Measurements from ENCODE around the gene MRPS18A.

MRPS18A gene

DNA sequence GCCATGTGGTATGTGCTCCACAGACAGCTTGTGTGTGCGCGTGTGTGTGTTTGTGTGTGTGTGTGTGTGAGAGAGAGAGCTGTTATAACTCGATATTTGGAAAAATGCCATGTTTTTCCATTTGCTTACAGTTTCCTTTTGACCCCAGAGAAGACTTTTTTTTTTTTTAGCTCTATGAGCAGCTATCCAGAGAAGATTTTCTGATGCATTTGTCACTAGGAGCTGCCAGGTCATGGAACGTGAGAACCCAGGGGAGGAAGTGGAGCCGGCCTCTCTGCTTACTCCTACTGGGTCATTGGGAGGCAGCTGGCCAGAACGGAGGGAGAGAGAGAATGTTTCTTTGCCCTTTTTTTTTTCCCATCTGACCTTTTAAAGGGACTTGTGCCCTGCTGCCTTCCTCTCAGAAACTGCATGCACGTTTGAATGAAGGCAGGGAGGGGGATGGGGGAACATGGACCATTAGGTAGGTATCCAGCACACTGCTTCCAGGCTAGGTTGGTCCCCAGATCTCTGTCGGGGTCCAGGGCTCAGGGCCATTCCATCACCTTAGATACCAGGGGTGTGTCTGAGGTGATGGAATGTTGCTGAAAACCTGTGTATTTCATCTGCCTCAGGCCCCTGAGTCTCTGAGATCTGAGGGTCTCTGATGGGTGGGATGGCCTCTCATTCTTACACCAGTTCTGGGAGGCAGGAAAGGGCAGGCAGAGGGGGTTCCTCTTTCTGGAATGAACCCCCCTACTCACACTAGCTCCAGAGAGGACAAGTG, 11.2 kb upstream of the MRPS18A start:
- no peak for DNase-seq (ENCODE audit: low spot score)

DNA sequence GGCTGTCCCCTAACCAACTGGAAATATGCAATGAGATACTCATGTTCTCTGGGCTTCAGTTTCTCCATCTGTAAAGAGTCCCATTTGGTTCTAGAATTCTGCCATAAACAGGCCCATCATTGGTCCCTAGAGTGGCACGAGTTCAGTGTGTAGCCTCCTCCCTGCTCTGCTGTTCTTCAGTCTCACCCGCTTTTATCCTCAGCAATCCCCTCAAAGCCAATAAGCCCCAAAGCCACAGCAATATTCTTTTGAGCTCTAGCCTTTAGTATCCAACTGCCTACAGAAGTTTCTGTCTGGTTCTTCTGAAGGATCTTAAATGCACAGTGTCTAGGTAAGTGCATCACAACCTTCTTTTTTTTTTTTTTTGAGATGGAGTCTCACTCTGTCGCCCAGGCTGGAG, 9.8 kb upstream of the MRPS18A start:
- DNase-seq (ENCODE audit: low spot score), result no peak

DNA sequence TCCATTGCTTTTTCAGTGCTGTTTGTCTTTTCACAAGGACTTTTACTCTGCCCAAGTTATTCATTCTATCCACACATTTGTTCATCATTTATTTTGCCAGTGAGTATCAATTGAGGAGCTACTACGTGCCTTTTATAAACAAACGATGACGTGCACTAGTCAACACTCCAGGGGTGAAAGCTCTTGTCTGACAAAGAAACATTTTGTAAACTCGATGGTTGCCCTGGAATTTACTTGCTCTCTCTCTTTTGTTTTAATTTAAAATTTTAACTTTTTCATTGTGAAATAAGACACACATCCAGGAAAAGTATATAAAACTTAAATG, 8.3 kb upstream of the MRPS18A start:
- DNase-seq (ENCODE audit: low spot score), result no peak

DNA sequence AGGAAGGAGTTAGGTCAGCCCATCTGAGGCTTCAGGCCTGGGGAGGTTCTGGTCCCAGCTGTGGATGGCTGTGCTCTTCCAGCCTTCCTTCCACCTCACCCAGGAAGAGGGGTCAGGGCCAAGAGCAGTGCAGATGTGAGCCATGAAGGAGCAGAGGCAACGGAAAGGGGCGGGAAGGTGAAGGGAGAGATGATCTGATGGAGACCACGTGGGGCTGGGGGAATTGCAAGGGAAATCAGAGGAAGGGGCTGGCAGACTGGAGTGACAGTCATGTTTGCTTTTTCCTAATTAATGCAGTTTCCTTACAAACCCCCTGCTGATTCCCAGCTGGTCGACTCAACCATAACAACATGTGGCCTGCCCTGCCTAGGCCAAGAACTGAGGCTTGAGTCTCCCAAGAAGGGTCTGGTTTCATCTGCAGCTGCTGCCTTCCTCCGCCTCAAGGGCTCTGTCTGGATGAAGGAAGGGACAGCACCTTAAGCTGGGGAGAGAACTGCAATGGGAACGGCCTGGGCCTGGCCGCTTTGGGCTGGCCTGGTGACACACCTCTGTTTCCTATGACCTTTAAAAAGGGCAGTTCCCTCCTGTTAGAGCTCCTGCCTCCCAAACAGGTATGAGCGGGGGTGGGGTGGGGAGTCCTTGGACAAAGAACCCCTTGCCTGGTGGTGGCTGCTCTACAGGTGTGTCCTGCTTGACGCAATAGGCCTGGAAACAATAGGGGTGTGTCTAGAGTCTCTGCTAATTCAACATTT, 7.8 kb upstream of the MRPS18A start:
- DNase-seq (ENCODE audit: low spot score), result no peak

DNA sequence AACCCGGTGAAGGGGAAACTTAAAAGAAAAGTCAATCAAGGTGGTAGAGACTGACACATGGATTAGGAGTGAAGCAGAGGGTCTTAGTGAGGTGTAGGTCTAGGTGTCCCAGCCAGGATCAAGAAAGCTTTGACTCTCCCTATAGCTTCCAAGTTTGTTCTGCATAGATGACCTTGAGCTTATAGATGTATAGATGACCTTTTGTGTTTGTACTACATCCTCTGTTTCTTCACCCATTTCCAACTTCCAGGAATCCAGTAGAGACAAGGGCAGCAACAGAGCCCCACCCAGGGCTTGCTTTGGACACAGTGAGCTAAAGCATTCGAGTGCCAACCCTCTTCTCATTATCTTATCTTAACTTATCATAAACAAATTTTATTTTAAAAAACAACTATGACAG, 1.8 kb upstream of the MRPS18A start:
- DNase-seq (ENCODE audit: low spot score), result no peak

DNA sequence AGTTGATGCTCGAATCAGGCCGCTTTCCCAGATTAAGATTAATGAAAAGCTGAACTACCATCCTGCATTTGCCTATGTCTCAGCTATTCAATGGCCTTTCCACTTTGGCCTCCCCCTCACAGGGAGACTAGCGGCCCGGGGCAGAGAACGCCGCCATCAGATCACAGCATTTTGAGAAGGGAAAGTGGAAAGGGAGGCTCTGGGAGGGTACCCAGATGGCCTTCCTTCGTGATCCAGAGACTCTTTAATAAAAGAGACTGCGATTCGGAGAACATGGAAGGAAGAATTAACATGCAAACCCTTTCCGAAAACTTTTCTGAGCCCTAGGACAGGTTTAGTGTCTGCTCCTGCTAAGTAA, 533 bp downstream of the MRPS18A start:
- DNase-seq (ENCODE audit: low spot score), result no peak

DNA sequence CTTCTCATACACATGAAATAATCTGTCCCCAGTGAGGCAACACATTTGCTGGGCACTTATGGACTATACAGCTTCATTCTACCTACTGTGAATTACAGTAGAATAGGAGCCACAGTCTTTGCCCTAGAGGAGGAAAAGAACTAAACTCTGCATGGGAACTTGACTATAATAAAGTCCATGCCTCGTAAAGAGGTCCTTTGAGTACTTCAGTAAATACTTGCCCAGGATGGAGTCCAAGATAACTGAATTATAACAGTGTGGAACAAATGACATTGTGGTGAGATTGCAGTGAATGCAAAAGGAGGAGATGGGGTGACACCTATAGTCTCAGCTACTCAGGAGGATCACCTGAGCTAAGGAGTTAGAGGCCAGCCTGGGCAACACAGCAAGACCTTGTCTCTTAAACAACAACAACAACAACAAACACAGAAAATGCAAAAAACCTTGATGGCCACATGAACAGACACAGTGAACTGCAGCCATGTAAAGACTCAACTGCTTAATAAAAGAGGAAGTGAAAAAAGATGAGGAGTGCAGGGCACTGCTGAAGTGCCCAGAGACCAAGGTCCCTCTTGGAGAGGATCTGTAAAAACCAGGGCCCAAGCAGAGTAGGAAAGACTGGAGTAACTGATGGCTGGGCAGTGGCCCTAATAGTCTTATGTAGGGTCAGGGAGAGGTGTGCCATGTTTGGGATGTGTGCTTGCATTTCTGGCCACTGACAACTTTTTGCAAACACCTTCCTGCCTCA, 3.7 kb downstream of the MRPS18A start:
- DNase-seq (ENCODE audit: low spot score), result no peak

DNA sequence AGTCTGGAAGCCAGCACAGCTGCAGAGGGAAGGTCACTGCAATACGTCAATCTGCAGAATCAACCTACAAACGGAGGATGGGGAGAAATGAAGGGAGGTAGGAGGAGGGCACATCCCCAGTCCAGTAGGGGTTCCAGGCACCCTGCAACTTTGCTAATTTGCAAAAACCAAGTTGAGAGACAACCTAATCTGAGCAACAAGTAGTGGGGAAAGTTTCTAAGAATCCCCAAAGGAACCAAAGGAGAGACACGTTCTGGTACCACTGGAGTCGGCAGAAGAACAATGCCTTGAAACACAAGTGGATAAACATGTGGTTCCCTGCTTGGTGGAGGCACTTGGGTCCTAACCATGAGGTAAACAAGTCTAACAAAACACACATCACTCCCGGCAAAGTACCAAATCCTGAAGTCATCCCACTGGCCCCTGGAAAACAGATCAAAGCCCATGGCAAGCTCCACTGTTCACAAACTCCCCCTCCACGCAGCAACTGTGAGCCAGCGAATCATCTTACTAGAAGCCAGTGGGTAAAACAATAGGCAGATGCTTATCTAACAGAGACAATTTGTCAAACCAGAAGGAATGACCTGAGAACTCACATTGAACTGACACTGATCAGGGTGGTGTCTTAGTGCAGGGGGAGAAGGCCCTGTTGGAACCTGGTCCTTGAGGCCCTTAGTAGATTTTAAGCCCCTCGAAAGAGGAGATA, 4.7 kb downstream of the MRPS18A start:
- no peak for DNase-seq (ENCODE audit: low spot score)

DNA sequence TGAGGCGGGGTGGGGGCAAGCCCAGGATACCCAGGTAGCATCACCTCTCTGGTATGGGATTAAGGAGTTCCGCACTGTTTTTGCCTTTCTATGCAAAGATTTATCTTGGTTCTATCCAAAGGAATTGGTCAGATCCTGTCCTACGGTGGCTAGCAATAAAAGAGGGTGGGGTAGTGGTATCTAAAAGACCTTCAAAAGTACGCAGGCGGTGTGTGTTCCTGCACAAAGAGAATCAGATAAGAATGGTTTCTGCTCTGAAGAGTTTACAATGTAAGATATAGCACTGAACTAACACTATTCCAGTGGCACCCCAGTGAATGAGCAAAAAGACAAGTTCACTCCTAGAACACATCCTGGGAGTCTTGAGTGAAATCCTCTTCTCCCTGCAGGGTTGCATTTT, 6.3 kb downstream of the MRPS18A start:
- no peak for DNase-seq (ENCODE audit: low spot score)

DNA sequence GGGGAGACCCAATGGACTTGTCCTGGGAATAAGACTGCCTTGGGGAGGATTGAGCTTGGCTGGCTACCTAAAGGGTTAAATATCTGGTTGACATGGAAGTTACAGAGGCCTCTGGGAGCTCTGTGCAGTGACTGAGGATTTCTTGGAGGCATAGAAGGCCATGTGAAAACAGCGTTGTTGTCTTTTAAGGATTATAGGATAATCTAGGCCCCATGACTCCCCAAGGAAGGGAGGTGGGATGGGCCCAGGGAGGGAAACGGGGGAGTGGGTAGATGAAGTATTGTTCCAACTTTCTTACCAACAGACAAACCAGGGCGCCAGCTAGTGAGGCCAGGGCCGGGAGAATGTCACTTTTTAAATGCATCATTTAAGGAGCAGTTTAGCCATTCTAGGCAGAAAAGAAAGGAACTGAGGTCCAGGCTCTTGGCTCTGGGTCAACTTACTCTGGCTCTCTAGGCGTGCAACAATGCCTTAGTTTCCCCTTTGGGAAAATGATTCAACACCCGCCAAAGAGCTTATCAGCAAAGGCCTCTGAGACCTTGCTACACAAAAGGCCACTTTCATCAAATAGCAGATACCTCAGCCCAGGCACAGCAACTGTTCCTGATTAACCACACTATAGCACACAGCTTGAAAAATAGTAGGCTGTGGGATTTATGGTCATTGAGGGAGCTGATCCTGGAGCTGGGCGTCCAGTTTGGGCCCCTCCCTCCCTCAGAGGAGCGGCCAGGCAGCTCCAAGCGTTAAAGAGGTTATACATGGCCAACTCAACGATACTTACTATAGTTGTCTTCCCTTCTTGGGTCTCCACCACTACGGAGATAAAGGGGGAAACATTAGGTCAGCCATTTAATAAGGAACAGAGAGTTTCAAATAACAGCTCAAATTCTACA, 7.0 kb downstream of the MRPS18A start:
- DNase-seq (ENCODE audit: low spot score), result no peak

DNA sequence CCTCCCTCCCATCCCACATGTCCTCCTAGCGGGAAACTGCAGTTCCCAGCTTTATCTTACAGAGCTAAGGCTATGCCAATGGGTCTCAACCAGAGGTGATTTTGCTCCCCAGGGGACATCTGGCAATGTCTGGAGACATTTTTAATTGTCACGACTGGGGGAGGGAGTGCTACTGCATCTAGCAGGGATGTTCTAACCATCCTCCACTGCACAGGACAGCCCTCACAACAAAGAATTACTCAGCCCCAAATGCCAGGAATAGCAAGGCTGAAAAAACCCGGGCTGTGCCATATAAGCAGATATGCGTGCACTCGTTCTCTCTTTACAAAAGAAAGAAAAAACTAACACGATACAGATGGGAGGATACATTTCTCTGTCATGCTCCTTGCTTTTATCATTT, 8.5 kb downstream of the MRPS18A start:
- DNase-seq (ENCODE audit: low spot score), result no peak

DNA sequence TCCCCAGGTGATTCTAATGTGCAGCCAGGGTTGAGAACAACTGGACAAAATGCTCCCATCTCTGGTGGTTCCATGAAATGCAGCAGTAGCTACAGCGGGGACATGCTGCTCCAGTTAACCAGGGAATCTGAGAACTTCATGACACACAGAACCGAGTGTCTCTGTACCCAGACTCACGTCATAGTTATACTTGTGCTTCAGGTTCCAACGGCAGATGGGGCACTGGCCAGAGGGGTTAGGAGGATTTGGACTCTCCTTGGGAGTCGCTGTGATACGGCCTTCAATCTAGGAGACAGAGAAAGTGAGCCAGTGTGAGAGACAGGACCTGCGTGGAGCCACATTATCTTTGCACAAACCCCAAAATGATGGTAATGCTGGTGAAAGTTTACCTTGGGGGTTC, 9.2 kb downstream of the MRPS18A start:
- no peak for DNase-seq (ENCODE audit: low spot score)

DNA sequence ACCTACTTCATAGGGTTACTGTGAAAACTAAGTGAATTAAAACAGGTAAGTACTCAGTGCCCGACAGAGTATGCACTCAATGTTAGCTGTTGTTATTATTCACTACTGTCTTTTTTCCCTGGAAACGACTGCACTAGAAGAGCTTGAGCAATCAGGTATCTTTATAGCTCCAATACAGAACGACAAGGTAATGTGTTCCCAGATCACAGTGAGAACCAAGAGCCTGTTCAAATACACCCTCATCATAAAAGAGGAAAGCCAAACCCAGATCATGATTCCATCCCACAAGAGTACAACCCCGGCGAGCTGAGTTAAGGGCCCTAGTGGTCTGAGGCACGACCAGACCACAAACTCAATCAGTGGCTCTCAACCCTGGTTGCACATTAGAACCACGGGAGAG, 9.8 kb downstream of the MRPS18A start:
- no peak for DNase-seq (ENCODE audit: low spot score)

DNA sequence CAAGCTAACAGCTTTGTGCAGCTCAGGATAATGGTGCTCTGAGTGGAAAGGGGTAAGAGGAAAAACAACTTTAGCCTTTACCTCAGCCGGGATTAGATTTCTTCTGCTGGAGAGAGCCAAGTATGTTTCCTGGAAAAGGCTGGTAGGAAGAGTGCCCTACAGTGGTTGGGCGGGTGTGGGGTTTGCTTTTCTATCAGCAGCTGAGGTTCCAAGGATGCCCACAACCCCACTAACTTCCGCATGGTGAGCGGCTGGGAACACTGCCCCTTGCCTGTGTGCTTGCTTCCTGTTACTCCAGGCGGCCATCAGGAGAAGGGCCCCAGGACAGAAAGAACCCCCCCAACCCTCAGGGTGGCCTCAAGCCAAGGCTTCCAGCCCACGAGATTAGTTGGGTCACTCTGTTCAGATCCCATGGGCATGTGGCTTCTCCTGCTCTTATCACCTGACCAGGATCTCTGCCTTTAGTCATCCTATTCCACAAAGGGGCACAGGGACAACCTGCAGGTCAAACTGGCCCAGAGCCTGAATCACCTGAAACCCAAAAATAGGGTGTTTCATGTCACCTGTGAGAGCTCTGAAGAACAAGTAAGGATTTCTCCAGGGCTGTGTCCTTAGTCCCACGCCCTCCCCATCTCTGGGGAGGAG, 10.5 kb downstream of the MRPS18A start:
- no peak for DNase-seq (ENCODE audit: low spot score)

DNA sequence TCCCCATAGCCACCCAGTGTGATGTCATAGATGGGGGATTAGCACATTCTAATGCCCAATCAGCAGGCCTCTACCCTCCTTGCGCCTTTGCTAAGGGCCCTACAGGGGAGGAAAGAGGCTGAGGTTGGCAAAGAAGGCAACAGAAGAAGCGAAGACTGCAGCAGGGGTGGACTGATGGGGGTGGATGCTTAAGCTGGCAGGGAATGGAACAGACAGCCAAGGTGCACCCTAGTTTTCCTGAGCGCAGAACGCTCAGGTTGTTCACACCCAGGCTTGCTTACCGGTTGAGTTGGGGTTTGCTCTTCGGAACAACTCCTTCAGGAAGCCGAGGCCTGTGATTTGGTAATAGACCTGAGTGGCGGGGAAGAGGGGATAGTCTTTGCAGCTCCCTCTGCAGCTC, 12.7 kb downstream of the MRPS18A start:
- DNase-seq (ENCODE audit: low spot score), result no peak

DNA sequence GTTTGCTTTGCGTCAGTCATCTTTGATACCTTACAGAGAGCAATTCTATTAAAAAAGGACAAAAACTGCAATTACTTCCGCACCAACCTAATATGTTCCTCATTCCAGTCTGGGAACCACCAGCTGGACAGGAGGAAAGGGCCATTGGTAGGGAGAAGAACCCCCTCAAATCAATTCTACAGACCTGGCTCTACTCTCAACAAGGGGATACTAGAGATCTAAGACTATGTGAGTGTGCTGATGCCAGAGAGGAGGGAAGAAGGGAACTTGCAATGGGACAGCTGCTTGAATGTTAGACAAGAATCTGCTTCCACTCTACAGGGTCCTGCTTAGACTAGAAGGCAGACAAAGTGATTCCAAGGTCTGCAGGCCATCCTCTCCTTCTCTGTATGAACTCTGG, 13.3 kb downstream of the MRPS18A start:
- DNase-seq (ENCODE audit: low spot score), result no peak

DNA sequence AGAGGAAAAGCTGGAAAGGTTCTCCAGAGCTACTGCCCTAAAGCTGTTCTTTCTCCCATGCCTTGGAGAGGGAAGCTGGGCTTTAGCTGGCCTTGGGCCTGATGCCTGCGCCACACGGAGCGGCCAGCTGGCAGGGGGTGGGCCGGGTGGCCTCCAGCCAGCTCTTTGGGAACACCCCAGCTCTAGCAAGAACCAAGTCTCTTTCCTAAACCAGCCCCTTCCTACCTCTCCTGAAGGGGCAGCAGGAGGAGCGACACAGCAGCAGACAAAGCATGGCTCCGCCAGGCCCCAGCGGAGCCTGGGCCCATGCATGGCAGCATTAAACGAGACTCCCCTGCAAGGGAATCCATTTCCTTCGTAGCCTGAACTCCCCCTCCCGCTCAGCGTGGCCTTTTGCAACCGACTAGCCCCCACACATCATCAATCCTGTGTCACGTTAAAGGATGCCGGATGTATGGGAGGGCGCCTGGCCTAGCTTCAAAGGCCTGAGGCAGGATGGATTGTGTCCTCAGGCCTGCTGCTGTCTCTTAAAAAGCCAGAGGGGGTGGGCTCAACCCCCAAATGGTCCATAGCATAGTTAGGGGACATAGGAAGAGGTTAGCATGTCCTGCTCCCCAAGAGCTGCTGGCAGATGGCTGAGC, 14.0 kb downstream of the MRPS18A start:
- DNase-seq (ENCODE audit: low spot score), result no peak

DNA sequence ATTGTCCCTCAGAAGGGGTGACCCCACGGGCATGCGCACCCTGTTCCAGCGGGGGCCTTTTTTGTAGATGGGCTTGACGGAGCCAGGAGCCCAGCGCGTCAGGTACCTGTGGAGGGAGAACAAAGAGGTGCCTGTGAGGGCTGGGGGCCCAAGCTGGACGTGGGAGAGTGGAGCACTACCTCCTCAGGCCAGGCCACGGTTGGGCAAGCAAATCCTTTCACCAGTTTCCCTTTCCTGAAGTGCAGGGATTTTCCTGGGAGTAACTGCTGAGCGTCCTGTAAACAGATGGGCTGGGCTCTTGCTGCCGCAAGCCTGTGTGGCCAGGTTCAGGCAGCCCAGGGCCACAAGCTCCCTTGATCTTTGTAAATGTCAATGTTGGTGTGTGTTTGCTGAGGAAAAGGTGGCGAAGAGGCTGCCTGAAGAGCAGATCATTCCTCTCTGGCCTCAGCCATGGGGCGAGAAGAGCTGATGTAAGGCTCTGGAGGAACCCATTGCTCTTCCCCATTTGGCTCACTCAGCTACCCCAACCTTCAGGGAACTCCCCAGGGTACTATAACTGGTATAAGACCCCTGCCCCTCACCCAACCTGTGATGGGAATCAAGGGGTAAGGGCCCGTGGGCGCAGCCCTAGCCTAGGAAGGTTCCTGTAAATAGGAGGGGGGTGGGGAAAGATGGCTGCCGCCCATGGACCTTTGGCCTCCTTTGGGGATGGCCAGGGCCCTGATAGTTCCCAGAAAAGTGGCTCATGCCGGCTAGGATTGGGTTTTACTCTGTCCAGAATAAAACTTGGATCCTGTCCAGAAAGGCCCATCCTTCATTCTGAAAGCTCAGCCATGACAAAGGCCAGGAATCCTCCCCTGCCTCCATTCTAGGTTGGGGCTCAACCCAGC, 15.5 kb downstream of the MRPS18A start:
- DNase-seq (ENCODE audit: low spot score), result no peak

DNA sequence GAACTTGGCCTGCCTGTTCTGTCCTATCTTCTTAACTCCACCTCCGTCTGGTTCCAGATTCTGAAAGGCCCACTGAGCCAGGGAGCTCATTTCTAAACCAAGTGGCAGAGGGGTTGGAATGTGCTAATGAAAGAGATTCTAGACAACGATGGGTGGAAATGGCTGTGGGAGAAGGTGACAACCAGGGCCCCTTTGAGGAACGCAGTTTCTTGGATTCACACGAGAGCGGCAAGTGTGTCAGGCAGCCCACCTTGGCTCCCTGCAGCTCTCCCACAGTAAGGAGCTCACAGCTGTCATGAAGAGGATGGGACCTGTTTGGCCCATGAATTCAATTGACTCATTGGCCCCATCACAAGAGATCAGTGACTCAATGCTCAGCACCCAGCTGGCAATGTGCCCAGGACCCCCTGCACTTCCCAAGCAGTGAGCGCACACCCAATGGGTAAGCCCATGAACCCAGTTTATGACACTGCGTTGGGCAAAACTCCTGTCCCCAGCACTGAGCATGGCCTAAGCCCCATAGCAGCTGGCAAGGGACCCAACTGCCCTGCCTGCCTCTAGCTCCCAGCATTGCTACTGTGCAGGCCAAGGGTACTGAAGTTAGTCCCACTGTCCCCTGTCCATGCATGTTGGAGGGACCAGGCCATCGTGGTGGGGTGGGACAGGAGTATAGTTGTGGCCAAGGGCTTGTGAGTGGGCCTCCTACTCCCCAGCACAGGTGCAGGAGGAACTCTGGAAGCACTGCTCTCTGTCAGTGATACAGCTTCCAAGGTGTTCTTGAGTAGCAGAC, 16.4 kb downstream of the MRPS18A start:
- DNase-seq (ENCODE audit: low spot score), result no peak

All from CD4-positive, alpha-beta T cell treated with Interleukin-15 for 4 hours (primary cell).